ENCODE results near the gene ESR1.

The ESR1 gene

DNA sequence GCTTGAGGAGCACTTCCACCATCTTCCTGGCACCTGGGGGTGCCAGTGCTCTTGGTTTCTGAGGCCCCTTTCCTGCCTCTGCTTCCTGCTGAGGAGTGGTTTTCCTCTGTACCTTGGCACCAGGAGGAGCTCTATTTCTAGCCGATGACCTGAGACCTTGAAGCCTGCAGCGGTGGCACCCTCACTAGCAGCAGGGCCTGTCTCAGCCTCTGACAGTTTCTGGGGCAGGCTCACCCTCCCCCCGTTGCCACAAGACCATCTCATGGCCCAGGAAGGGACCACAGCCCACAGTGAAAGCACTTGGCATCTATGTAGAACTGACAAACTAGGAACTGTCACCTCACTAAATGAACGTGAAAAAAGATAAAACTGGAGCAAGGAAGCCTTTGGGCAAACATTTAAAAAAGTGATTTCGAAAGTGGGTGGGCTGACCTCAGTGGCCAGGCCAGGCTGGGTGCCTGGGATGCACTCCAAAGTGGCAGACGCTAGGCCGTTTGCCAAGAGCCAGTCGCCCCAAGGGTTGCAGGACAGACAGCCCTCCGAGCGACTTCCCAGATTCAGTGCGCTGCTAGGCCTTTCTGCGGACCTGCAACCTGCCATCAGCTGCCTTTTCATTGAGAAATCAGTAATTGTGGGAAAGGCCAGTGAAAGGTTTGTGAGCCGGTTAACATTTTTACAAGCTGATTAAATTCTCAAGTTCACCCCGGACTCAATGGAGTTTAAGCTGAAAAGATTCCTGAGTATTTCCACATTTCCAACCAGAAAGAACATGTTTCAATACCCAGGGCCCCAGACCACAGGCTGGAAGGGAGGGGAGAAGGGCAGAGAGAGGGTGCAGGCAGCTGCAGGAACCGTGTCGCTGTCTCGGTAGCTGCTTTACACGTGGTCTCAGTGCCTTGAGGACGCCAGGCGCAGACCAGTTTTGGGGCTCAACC lies 303.7 kb downstream of the ESR1 start:
- Mint-ChIP-seq H3K4me3 (no peak overlapping the region), H3K36me3 (ENCODE audit: low read depth) (no peaks in the 10 kb centered on the region), H3K4me1 (no peaks in the 10 kb centered on the region), H3K27ac (no peak overlapping the region), H3K9me3 (no peaks in the 10 kb centered on the region), H3K27me3 (ENCODE audit: low read depth, poor library complexity) (peaks cover 3% of the 10 kb centered on the region)
- no peak for DNase-seq
- TF ChIP-seq, protein P1, sequence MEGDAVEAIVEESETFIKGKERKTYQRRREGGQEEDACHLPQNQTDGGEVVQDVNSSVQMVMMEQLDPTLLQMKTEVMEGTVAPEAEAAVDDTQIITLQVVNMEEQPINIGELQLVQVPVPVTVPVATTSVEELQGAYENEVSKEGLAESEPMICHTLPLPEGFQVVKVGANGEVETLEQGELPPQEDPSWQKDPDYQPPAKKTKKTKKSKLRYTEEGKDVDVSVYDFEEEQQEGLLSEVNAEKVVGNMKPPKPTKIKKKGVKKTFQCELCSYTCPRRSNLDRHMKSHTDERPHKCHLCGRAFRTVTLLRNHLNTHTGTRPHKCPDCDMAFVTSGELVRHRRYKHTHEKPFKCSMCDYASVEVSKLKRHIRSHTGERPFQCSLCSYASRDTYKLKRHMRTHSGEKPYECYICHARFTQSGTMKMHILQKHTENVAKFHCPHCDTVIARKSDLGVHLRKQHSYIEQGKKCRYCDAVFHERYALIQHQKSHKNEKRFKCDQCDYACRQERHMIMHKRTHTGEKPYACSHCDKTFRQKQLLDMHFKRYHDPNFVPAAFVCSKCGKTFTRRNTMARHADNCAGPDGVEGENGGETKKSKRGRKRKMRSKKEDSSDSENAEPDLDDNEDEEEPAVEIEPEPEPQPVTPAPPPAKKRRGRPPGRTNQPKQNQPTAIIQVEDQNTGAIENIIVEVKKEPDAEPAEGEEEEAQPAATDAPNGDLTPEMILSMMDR (IDR thresholded peaks at IDR 0.05): no peak

DNA sequence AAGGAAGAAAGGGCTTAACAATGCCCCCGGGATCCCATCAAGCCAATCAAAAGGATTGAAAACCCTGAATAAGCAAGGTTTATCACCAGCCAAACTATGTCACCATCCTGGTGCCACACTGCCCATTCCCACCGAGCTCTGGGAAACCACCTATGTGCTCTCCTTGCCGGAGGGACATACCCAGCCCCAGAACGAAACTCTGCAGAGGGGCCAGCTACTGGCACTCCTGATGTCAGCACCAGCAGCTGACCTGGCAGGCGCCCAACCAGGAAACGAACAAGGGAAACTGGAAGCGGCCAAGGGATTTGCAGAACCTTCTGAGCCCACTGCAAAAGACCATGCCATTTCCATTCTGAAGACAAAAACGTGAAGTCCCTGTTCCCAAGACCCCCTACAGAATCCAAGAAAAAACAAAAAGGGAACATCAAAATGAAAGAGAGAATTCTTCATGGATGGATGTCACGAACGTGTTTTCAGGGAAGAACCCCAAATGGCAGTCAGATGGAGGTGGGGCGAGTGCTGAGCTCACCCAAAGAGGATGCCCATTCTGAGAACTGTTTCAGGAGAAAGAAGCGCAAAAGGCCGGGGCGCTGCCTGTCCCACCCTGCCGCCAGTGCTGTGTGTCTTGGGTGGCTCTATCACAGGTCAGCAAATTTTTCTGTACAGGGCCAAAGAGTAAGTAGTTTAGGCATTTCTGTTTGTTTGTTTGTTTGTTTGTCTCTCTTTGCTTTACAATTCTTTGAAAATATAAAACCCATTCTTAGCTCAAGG lies 305.2 kb downstream of the ESR1 start:
- H3K4me3 Mint-ChIP-seq: no peak overlapping the region
- peaks cover 3% of the 10 kb centered on the region for H3K27me3 Mint-ChIP-seq (ENCODE audit: low read depth, poor library complexity)
- H3K9me3 Mint-ChIP-seq: no peaks in the 10 kb centered on the region
- no peak overlapping the region for H3K27ac Mint-ChIP-seq
- no peaks in the 10 kb centered on the region for H3K36me3 Mint-ChIP-seq (ENCODE audit: low read depth)
- TF ChIP-seq, protein P1 (IDR thresholded peaks at IDR 0.05): no peak
- no peak for DNase-seq
- H3K4me1 Mint-ChIP-seq: no peaks in the 10 kb centered on the region

DNA sequence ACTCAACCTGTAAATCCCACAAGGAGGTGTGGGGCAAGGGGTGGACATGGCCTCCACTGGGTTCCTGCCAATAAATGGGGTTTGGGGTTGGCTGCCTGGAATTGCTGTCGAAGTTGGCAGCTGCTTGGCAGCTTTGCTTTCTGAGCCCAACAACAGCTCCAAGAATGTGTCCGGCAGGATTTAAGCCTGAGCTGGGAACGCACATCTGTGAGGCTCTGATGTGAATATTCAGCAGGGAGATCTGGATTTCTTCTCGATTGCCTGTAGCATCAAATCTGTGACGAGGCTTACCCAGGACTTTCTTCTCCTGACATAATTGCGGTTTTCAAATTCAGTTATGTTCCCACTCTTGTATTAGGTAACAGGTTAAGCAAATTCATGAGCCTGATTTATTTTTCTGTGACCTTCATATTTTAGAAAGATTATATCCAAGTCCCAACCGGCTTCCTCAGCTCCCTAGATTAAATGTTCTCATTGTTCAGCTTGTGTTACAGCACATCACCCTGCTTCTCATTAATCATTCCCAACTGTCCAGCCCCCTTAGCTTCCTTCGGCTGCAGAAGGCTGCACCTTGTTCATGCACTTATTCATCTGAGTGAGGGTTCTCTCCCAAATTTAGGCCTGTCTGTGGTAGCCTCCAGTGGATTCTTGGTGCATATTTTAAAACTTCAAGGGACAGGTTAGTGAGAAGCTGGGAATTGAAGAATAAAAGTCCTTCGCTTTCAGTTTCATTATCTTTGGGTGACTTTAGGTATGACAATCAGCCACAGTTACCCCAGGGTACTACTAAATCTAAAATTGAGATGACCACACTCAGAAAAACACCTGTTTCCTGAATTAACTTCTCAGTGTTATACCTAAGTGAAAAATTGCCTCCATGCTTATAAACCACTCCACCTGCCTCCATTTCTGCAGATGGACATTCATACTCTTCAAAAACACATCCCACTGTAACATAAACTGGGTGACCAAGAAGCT lies 310.0 kb downstream of the ESR1 start:
- Mint-ChIP-seq H3K4me3 (no peak overlapping the region), H3K36me3 (ENCODE audit: low read depth) (no peaks in the 10 kb centered on the region), H3K27ac (no peak overlapping the region), H3K9me3 (no peaks in the 10 kb centered on the region), H3K27me3 (ENCODE audit: low read depth, poor library complexity) (peaks cover 5% of the 10 kb centered on the region), H3K4me1 (no peaks in the 10 kb centered on the region)
- no peak for DNase-seq
- TF ChIP-seq, protein P1 (IDR thresholded peaks at IDR 0.05): no peak

DNA sequence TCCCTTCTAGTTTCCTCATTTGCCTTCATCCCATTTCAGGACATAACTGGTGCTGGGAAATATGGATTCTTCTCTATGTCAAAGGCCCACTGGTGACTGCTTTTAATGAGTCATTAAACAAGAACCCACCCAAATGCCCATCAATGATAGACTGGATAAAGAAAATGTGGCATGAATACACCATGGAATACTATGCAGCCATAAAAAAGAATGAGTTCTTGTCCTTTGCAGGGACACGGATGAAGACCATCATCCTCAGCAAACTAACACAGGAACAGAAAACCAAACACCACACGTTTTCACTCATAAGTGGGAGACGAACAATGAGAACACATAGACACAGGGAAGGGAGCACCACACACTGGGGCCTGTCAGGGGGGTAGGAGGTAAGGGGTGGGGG lies 310.7 kb downstream of the ESR1 start:
- H3K9me3 Mint-ChIP-seq: no peaks in the 10 kb centered on the region
- no peaks in the 10 kb centered on the region for H3K4me1 Mint-ChIP-seq
- TF ChIP-seq, protein P1 (IDR thresholded peaks at IDR 0.05): no peak
- no peaks in the 10 kb centered on the region for H3K36me3 Mint-ChIP-seq (ENCODE audit: low read depth)
- peaks cover 5% of the 10 kb centered on the region for H3K27me3 Mint-ChIP-seq (ENCODE audit: low read depth, poor library complexity)
- no peak for DNase-seq
- H3K27ac Mint-ChIP-seq: no peak overlapping the region
- H3K4me3 Mint-ChIP-seq: no peak overlapping the region

DNA sequence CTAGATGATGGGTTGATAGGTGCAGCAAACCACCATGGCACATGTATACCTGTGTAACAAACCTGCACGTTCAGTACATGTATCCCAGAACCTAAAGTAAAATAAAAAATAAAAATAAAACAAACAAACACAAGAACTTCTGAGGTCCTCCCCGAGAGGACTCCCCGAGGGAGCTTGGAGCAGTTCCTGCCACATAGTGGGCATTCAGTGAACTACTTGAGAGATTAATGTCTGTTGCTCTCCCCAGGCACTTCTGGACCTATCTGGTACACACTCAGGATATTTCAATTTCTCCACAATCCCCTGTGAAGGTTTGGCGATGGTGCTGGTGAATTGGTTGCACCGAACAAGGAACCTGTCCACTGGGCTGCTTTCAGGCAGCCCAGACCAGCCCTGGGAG lies 311.2 kb downstream of the ESR1 start:
- Mint-ChIP-seq H3K4me1 (no peaks in the 10 kb centered on the region), H3K27me3 (ENCODE audit: low read depth, poor library complexity) (peaks cover 3% of the 10 kb centered on the region), H3K9me3 (no peaks in the 10 kb centered on the region), H3K4me3 (no peak overlapping the region), H3K27ac (no peak overlapping the region), H3K36me3 (ENCODE audit: low read depth) (no peaks in the 10 kb centered on the region)
- TF ChIP-seq, protein P1 (IDR thresholded peaks at IDR 0.05): no peak
- DNase-seq: no peak
